Non-pigmented ciliary epithelial cell (primary cell): ENCODE results near the gene CD28.

ENCODE experiments used
- DNase-seq: peaks from one replicate; pipeline ENCODE4 v3.0.0-alpha.2; 2010; ENCODE audit warnings: low read depth

Gene CD28

DNA sequence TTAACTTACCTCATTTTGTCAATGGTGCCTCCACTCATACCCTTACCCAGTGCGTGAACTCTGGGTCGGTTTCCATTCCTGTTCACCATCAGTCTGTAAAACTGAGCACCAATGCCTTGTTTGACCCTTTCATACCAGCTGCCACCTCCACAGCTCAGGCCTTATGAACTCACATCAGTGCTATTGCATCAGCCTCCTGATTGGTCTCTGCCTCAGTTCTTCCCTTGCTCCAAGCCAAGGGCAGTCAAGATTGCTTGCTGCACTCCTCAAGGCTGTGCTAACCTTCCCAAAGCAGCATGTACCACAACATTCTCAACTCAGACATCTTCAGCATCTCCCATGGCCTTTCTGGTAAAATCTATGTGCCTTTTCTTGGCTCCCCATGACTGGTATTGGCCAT is 9.3 kb downstream of the CD28 start:
- no peak for DNase-seq

- no peak for DNase-seq
These were observed 11.6 kb downstream of the CD28 start for GRCh38 chr2:203718087-203718486.

DNA sequence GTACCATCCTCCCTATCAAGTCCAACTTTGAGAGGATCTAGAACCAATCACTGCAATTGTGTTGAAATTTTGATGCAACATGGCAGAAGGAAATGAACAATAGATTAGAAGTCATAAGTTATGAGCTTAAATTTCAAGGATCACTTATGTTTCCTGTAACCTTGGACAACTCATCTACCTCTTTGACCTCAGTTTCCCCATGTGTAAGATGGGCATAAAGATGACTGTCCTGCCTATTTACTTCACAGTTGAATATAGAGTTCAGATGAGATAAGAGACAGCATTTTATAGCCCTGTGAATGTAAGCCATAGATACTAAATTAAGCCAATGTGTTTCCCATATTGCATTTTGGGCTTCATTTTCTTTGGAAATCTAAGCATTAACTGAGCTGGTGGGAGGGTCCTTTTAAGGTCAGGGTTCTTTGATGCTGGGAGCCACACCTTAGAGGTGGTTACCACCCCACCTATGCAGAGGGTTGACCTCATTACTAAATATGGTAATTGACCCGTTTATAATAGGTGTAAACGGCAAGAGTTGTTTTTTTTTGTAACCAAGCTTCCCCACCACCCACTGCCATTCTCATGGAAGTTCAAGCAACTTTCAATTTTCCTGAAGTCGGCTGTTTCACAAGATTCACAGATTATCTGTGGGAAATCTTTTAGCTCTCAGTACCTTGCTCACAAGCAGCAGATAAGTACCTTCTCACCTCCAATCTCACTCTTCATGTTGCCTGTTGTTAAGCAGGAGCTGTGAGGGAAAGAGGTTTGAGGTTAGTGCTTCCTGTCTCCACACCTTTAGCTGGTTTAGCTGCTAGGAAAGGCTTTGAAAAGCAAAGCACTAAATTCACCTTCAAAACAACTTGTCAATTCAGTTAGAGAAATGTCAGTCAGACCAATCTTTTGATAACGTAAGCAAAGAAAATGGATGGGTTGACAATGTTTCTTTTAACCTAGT is 13.3 kb downstream of the CD28 start:
- no peak for DNase-seq

DNA sequence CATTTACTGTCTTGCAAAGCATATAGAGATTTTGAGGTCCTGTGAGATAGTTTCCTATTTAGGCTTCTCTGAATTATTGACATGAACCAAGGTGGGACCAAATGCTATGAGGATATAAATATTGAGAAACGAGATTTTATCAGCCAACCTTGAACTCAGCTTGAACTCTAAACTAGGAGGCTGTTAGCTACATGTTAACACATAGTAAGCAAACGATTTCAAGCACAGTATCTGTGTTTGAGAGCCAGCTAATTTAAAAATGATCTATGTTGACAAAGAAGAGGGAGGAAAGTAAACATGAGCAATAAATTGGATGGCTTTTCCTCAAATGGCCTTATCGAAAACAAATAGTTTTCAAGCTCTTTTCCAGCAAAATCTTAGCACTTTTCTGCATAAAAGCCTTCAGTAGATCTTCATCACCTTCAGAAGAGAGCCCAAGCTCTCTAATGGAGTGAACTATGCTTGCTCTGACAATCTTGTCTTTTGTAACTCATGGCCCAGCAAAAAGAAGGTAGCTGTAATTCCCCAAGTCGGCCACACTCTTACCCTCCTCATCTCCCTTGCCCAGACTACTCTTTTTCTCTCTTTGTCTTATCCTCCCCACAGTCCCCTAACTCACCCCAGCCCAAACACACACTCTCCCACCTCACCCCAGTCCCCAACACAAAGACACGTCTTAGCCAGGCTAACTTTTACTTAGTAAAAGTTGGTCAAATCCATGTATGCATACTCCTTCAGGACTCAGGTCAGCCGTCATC is 14.7 kb downstream of the CD28 start:
- DNase-seq: no peak

DNA sequence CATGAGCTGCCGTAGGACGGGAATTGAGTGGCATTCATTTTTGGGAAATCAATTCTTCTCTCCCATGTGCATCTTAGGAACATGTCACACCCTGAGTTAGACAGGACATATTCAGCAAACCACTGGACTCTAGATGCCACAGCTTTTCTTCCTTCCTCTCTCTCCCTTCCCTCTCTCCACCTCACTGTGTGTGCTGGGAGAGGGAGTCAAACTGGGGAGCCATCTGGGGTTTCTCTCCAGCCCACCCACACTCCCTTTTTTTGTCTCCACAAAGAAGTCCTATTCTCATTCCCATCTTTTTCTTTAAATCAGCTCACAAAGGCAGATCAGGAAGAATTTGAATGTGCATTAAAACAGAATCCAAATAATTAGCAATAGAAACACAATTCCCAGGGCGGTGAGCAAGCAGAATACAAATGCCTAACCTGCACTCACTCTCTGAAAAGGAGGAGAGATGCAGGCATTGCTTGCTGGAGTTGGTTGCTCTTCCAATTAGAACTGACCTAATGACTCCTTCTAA is 15.4 kb downstream of the CD28 start:
- DNase-seq: no peak

DNA sequence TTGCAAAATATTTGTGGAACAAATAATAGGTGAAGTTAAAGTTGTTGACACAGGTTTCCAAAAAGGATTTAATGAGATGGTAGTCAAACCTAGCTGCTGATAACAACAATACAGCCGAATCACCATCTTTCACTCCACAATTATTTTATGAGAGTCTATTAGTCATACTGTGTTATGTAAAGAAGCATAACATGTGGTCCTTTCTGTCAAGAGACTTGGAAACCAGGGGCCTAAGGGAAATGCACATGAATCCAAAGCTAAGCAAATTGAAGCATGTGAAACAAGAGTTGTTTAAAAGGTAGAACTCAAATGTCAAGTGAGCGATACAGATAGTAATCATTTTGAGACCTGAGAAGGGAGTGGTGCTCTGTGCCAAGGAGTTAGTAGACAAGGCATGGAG is 16.0 kb downstream of the CD28 start:
- DNase-seq: no peak

DNA sequence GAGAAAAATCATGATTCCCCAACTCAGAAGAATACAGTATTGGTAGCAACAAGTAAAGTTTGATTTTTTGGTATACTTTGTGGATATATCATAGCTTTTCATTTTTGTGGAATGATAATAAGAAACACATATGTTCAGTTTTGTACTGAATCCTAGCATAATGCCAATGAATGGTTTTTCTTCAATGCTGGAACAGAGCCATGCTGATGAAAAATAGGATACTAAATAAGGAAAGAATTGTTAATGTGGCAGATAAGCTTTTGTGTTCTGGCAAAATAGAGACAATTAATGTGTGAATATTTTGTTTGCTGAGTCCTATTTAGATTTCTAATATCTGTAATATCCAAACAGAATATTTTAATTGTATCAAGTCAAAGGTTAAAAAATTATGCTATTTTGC is 21.9 kb downstream of the CD28 start:
- DNase-seq: no peak

DNA sequence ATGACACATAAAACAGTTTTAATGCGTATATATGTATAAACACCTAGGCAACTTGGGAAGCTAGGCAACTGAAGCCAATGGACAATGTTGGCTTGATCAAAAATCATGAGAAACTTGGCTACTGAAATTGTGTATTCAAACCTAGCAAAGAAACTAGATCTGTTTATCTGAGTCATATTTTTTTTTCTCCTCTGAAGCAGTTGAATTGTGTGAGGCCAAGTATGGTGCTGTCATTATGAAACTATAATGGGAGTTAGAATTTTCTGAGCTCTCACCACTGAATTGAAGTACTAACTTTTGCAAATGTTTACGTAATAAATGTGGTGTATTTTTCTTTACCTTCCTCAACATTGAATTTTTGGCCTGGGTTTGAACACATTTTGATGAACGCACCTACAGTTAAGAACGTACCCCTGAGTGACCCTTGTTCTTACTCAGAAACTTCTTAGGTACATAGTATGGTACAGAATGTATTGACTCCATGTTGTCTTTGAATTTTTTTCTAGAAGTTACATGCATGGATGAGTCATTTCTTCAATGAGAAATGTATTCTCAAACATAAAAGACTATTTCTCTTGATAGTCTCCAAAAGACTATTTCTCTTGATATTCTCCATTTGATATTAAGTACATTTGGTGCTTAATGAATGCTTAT is 23.8 kb downstream of the CD28 start:
- no peak for DNase-seq

- no peak for DNase-seq
These were observed 24.4 kb downstream of the CD28 start for GRCh38 chr2:203730883-203731282.

DNA sequence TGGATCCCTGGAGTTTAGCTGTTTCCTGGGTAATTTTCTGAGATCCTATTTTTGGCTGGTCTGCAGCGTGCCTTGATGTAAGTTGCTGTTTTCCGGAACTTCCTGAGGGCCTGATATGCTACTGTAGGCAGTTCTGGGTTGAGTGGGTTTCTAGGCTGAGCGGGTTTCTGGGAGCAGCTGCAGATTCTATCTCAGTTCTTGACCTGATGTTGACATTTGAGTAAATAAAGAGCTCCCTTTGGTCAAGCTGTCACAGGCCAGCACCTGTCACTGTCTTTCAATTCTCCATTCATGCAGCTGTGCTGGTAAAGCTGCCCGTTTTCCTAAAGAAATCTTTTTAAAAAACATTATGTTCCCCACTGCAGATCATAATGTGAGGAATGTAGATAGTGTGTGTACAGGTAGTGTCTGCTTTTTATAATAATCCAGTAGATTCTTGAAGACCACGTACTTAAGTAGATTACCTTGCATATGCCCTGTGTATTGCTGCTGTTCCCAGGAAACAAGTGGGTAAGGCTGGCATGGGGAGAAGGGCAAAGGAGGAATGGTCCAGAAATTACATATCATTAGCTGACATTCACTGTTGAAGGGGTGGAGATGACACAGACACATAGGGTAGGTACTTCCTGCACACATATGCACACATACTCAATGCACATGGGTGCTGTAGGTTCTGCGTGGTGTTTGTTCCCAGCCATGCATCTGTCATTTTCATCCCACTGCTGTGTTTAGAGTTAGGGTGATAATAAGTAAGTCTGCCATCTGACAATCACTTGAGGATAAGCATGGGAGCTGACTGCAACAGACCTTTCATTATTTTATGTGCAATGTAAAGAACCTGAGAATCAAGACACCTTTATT is 25.9 kb downstream of the CD28 start:
- DNase-seq: no peak

DNA sequence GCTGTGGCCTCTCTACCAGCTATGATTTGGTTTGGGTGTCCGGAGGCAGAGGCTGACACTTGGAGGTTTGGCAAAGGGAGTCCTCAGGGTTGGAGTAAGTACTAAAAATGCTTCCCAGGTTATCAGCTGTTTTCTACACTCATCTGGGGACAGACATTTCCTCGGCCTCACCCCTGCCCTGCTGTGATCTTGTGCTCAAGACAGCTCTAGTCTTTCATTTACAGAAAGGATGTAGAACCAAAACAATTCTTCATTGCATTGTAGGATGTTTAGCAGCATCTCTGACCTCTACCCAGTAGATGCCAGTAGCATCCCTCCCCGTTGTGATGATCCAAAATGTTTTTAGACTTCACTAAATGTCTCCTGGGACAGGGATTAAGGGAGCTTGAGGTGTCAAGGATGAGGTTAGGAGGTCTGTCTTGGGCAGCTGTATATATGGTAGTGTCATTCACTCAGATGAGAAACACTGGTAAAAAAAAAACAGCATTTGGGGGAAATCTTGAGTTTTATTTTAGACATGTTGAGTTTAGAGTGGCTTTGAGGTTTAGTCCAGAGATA is 26.6 kb downstream of the CD28 start:
- no peak for DNase-seq

DNA sequence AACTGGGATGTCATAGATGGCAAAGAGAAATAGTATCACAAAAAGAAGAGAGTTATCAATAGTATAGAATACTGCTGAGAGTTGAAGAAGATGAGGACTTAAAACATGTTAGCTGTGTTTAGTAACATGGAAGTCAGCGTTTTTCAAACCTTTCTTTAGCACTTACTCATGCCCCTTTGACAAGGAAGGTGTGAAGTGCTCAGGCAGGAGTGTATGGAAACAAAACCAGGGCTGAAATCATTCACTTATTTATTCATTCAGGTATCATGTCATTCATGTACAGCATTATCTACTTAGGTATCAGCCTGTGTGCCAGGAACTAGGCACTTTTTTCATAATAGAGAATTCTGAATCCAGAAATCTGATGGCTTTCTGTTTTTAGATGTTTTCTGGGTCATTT is 27.2 kb downstream of the CD28 start:
- DNase-seq: no peak

DNA sequence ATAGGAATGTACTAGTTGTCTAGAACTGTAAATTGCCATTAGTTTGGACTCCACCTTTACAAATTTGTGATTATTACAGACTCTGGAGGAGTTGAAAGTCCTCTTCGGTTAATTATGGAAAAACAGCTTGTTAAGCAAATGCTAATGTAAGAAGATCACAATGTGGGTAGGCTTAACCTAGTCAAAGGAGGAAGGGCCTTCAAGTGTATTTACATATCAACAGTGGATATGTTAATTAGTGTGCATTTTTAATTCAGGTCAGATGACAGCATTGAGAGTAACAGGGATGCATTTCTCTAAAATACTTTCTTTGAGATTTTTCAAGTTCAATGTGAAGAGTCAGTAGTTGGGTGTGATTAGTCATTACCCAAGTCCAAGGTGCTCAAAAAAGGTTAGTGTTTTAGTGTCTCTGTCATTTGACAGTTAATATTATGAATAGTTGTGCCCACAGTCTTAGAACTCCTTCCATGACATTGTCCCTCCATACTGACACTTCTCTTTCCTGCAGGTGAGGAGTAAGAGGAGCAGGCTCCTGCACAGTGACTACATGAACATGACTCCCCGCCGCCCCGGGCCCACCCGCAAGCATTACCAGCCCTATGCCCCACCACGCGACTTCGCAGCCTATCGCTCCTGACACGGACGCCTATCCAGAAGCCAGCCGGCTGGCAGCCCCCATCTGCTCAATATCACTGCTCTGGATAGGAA is 28.0 kb downstream of the CD28 start:
- DNase-seq: no peak

DNA sequence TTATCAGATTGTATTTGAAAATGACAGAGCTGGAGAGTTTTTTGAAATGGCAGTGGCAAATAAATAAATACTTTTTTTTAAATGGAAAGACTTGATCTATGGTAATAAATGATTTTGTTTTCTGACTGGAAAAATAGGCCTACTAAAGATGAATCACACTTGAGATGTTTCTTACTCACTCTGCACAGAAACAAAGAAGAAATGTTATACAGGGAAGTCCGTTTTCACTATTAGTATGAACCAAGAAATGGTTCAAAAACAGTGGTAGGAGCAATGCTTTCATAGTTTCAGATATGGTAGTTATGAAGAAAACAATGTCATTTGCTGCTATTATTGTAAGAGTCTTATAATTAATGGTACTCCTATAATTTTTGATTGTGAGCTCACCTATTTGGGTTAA is 30.9 kb downstream of the CD28 start:
- no peak for DNase-seq

DNA sequence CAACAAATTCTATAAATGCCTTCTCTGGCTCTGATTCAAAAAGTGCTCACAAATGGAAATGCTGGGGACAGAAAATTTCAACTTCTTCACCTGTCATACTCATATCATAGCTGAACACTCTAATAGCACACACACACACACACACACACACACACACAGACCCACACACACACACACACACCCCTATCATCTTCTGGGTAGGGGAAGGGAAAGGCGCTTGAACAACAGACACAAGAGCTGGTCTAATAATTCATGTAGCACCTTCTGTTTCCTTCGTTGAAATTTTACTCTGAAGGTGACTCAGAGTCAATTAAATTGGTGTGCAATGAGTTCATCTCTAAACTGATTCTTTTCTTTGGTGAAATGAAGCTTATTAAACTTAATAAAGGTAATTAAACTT is 32.9 kb downstream of the CD28 start:
- DNase-seq: no peak

DNA sequence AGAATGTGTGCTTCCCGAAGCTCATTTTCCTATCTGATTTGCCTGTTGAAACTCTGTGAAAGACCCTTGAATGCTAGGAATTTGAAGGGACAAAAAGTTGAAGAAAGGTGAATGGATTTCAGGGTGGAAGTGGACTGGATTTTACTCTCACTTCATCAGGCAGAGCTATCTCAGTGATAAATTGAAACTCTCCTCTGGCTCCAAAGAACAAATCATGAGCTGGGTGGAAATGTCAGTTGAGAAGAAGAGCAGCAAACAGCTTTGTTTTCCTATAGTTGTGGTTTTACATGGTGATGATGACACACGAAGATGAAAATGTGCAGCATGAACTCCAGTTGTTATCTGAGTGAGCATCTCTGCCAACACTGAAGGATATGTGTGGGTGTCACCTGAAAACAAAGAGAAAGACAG is 34.4 kb downstream of the CD28 start:
- peak; percentile 50 for DNase-seq

GRCh38 chr2:203741566-203741965 is 35.1 kb downstream of the CD28 start:
- no peak for DNase-seq

DNA sequence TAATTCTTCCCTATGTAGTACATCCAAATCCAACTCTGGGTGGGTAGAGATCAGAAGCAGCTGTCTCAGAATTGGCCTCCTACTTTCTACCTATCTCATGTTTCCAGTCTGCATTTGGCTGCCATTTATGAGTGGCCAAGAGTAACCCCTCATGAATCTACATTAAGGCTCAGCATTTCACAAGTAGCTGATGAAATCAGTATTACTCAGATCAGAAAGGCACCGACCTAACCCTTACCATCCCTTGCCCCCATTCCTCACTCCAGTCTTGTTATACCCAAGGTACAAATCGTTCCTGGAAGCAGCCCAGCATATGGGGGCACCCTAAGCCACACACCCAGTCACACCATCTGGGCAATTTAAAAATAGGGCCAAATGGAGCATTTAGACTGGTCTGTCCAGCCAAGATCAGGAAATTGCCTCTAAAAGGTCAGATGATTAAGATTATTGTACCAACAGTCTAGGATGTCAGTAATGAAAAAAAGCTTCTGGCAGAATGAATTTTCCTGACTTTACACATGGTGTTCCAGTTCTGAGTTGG is 37.1 kb downstream of the CD28 start:
- no peak for DNase-seq

GRCh38 chr2:203744091-203744490 is 37.7 kb downstream of the CD28 start:
- DNase-seq: no peak

- no peak for DNase-seq
These were observed 38.8 kb downstream of the CD28 start for GRCh38 chr2:203745267-203745666.
